Cardiac fibroblast (primary cell): Measurements from ENCODE around the gene NINL.

Experiments used
- DNase-seq, 2 donors: peaks; one replicate each; pipeline versions ENCODE4 v3.0.0 to v3.0.0-alpha.2; 2010; ENCODE audit warnings: low read depth in 2 of 2
- H3K4me3 ChIP-seq, 2 donors: replicated peaks in 1 of 2; 1 replicate in 1 of 2; 2 replicates in 1 of 2; pipeline ENCODE4 v1.5.1; 2011; ENCODE audit warnings: low read depth in 2 of 2, low read length in 2 of 2, mild to moderate bottlenecking in 2 of 2, moderate library complexity in 1 of 2
- TF ChIP-seq, protein P1 (sequence below): IDR thresholded peaks from one replicate; pipeline ENCODE4 v1.5.1; 2011; ENCODE audit warnings: low read depth, mild to moderate bottlenecking, low read length, inconsistent platforms

NINL gene

DNA sequence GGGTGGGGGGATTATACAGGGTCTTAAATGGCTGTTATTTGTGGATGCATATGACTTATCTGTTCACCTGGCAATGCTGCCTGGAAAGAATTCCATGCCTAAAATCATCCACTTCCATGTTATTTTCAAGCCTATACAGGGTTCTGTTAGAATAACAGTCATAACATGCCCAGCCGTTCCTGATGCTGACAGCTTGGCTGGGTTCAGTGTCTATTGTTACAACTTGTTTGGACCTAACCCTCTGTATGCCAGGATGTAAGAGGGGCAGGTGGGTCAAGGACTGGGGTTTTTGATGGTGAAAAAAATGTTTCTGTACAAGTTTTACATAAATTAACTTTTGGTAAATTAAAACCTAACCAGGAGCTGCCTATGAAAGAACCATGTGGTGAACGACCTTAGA, 98.0 kb downstream of the NINL start:
- TF ChIP-seq, protein P1, sequence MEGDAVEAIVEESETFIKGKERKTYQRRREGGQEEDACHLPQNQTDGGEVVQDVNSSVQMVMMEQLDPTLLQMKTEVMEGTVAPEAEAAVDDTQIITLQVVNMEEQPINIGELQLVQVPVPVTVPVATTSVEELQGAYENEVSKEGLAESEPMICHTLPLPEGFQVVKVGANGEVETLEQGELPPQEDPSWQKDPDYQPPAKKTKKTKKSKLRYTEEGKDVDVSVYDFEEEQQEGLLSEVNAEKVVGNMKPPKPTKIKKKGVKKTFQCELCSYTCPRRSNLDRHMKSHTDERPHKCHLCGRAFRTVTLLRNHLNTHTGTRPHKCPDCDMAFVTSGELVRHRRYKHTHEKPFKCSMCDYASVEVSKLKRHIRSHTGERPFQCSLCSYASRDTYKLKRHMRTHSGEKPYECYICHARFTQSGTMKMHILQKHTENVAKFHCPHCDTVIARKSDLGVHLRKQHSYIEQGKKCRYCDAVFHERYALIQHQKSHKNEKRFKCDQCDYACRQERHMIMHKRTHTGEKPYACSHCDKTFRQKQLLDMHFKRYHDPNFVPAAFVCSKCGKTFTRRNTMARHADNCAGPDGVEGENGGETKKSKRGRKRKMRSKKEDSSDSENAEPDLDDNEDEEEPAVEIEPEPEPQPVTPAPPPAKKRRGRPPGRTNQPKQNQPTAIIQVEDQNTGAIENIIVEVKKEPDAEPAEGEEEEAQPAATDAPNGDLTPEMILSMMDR, result no peak
- DNase-seq, result no peak
- H3K4me3 ChIP-seq, result no peak overlapping the region

DNA sequence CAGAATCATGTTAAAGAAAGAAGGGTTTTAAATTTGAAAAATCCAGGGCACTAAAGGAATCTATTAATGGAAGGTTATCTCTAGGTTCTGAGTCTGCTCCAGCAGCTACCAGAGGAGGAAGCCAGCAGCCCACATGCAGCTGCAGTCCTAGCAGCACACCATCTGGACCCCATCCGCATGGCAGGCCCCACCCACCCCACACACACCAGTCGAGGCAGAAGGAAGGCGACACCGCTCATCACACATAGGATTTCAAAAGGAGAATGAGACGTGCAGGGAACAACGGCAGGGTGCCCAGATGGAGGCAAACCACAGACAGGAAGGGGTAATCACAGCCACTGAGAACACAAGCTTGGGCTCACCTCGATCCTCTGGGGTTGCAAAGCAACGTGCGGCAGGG, 99.0 kb downstream of the NINL start:
- no peak overlapping the region for H3K4me3 ChIP-seq
- TF ChIP-seq, protein P1, result no peak
- peak; percentile 32 to 38 for DNase-seq

DNA sequence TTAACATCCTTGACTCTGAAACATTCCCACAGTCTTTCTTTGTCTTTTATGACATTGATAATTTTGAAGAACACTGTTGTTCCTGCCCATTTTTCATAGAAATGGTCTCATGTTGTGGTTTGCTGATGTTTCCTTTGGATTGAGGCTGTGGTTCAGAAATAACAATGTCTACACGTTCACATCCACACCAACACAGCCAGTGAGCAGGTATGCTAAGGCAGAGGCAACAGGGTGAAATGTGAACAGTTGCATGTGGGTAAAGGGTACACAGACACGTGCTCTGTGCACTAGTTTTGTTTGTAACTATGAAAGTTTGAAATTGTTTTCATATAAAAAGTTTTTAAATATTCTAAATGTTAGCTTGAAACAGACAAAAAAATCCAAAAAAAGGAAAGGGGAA, 99.5 kb downstream of the NINL start:
- H3K4me3 ChIP-seq, result no peak overlapping the region

DNA sequence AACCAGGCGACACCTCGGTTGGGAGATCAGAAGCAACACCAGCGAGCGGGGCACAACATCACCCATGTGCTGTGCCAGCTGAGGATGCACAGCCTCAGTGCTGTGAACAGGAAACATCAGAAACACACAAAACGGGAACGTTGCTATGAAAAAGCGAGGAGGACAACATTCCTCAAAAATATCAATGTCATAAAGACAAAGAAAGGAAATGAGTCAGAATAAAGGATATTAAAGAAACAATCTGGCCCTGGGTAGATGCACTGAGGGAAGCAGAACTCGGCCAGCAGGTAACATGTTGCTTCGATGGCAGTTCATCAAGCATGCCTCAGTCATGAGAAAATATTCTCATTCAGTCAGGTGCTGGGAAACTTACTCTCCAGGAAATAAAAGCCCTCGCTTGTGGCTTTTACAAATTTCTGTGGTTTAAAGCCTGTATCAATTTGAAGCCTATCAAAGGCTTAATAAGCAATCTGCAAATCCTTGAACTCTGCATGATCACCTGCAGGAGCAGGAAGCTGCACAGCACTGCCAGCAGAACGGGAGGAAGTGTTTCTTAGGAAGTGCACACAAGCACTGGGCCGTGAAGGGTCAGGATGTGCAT, 100.3 kb downstream of the NINL start:
- DNase-seq, result peak; percentile 44 to 64
- H3K4me3 ChIP-seq, result no peak overlapping the region
- TF ChIP-seq, protein P1, result no peak

More for the DNA sequence above, 99.5 kb downstream of the NINL start:
- TF ChIP-seq, protein P1, result no peak
- no peak for DNase-seq

DNA sequence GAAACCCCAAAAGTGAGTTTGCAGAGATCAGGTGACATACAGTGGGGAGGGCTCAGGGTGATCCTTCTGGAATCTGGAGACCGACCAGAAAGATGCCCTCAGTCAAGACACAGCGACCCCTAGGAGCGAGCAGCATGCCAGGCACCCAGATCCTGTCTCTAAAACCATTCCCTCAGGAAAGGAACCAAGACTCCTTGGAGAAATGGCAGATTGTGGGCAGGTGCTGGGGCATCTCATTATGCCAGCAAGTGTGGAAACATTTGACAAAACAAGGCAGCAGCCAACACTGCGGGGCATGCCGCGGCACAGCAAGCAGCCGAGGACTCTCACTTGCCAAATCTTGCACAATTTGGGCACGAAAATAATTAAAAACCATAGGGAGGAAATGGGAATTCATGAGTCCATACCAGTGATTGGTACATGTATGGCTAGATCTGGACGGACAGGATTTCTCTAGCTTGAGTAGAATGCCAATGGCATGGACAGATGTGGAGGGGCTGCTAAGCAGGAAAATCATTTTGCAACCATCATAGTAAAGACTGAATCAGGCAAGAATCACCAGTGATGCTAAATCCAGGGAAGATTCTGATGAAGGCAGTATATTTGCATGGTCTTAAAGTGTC, 101.0 kb downstream of the NINL start:
- DNase-seq, result no peak
- H3K4me3 ChIP-seq, result no peak overlapping the region
- TF ChIP-seq, protein P1, result no peak

DNA sequence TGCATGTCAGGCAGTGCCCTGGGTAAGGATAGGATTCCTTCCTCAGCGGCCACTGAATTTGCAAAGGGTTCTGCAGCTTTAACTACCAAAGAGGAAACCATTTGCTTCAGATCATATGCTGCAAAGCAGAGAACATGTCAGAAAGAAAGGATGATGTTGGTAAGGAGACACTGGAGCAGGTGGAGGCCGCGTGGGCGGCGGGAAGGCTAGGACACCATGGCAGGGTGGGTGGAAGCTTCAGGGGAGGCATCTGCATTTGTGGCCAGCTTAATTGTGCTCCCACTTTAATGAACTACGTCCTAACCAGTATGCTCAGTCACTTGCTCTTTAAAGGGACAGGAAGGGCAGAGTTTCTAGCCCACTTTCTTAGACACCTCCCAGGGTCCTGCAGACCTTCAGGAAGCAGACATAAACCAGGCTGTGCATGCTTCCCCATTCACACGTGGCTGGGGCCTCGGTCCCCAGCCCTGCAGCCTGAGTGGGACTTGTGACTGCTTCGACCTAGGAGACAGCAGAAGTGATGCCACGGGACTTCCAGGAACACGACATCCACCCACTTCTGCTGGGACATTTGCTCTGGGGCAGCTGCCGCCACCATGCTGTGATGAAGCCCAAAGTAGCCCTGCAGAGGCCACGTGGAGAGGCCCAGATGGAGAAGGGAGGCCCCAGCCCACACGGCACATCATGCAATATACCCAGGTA, 101.7 kb downstream of the NINL start:
- no peak for DNase-seq
- TF ChIP-seq, protein P1, result no peak

More for the DNA sequence above, 101.7 kb downstream of the NINL start:
- H3K4me3 ChIP-seq, result no peak overlapping the region
